HS-5 (cell line): ENCODE results near the gene PPP1R14D.

Source experiments
- DNase-seq: peaks from one replicate; pipeline ENCODE4 v3.0.0-alpha.2; 2012; ENCODE audit warnings: low read depth

Gene PPP1R14D

DNA sequence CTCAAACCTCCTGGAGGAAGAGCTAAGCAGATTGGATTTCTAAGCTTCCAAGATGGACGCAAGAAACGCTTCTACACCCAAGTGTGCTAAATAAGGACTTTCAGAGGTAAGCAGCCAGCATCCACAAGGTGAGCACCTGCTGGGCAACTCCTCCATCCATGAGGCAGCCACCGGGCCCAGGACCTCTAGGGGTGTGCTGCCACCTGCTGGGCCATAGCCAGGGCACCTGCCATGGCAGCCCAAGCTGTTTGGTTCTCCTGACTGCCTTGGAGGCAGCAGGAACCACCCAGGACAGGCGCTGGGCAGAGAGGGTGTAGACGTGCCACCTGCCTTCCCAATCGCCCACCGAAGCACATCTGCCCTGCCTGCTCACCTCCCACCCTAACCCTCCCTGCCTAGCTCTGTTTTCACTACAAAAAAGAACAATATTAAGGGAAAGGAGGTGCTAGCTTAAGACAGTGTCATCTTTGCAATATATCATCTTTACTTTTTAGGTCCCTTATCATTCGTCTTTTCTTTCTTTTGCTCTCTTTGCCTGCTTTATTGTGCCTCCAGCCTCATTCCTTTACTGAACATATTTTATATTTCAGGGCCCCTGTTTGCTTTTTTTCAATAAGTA, 45.8 kb downstream of the PPP1R14D start:
- DNase-seq, result no peak

DNA sequence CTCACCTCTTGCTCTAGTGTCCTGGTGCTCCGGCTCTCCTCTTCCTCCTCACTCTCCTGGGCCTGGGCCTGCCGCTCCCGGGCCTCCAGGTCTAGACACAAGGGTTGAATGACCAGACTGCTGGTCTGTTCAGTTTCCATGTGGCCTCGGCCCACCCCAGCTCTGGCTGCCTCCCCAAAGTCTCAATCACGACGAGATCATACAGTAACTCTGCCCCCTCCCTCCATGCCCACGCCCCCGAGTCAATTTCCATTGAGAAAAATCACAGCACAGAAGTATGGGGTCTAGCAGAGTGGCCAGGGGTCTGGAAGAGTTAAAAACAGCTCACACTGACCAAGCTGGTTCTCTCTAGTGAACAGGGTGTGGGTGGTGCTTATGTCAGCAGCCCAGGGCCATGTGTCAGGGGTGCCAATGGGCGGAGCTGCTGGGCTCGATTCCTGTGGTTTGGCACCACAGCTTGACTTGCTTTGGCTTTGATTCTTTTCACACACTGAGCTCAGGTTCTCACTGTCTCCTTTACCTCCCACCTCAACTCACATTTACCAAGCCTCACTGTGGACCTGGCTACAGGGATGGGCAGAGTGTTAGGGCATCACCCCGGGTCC, 51.9 kb downstream of the PPP1R14D start:
- no peak for DNase-seq

DNA sequence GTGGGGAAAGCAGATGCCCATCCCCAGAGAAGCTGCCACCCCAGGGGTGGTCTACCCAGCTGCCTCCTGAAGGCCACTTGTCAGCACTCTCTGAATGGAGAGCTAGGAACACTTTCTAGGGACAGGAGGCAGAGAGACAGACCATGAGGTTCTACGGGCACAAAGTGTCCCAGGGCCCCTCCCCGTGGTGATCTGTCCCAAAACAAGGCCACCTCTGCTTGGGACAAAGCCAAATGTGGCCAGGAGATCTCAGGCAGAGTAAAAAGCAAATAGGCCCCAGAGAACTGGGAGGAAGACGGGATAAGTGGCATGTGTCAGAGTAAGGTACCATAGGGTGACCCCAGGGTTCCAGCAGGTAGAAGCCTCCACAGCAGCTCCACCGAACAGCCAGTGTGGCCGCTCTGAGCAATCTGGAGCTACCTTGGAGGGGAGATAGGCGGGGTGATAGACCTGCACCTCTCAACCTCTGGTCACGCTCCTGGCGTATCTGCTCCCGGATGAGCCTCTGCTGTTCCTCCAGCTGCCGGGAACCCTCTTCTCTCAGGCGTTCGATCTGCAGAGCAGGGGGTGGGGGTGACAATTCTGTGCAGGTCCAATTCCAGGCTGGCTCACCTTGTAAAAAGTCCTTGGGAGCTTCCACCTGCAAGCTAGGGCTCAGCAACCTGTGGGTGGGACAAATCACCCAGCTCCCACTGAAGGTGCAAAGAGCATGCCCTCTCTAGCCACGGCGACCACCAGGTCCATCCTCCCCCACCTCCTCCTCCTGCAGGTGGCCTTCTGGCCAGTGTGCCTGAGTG, 52.6 kb downstream of the PPP1R14D start:
- DNase-seq, result no peak

DNA sequence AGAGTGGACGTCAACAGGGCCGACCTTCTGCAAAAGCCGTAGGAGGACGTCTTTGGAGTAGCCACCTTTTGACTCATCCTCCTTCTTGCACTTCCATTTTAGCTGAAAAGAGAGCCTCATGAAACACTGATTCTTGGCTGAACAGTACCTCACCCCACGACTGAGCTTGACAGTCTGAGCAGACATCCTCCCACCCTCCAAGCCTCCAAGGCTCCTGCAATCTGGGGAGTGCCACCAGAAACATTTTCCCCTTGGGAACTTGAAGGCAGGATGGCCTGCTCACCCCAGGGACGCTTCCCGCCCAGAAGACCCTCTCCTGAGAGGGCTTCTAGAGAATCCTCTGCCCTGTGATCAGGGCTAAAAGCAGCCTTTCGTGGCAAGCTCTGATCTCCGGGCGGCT, 53.5 kb downstream of the PPP1R14D start:
- no peak for DNase-seq

DNA sequence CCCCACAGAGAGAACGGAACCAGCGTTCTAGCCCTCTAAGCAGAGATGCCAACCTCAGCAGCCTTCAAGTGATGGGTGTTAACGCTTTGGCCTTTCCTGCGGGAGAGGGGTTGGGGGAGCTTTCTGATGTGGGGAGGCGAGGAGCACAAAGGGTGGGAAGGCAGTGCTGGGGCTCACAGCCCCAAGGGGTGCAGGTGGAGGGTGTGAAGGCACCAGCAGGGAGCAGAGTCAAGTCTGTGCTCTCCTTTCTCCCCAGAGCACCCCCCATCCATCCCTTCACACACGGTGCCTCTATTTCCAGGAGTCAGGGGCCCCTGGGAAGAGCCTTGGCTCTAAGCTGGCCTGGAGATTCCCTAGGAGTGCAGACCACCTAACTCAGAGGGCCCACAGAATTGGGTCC, 54.6 kb downstream of the PPP1R14D start:
- no peak for DNase-seq

DNA sequence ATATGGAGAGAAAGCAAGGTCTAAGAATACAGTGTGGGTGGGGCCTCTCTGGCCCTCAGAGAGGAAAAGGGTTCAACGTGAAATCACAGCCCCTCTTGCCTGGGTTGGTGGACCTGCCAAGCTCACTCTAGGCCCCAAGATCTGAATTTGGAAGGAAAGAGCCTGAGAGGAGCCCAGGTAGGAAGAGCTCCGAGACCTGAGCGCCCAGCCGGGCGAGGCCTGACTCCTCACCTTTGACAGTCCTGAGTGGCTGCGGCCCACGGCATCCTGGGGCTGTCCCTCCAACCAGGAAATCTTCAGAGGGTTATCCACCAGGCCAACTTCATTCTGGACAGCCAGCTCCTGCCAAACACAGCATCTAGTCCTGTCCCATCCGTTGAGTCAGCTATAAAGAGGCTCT, 55.0 kb downstream of the PPP1R14D start:
- DNase-seq, result no peak

DNA sequence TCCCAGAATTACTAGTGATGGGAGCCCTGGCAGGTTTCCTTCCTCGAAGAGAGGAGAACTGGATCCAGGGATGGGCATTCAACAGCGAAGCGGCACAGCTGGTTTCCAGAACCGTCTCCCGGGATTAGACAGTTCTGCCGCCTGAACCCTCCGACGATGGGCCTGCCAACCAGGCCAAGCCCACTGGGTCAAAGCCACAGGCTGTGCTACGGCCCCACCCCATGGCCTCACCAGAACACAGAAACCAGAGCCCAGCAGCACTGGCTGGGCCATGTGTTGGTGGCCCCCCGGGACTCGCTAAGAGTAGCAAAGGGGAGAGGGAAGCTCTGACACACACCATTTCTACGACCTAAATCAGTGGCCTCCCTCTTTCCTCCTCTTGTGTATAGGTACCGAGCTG, 56.5 kb downstream of the PPP1R14D start:
- no peak for DNase-seq

DNA sequence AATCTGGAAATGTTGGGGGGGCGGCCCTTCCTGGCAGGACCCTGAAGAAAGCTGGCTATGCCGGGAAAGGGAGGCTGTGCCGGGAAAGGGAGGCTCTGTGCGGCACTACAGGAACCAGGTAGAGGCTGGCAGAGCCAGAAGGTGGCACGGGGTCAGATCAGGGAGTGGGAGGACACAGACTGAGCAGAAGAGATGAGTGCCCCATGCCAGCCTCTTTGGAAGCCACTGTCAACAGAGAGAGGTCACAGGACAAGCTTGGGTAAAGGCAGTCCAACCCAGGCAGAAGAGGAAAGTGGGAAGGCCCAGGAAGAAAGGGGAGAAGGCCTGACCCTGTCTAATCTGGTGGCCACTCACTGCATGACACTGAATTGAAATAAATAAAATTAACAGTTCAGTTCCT, 57.3 kb downstream of the PPP1R14D start:
- no peak for DNase-seq

DNA sequence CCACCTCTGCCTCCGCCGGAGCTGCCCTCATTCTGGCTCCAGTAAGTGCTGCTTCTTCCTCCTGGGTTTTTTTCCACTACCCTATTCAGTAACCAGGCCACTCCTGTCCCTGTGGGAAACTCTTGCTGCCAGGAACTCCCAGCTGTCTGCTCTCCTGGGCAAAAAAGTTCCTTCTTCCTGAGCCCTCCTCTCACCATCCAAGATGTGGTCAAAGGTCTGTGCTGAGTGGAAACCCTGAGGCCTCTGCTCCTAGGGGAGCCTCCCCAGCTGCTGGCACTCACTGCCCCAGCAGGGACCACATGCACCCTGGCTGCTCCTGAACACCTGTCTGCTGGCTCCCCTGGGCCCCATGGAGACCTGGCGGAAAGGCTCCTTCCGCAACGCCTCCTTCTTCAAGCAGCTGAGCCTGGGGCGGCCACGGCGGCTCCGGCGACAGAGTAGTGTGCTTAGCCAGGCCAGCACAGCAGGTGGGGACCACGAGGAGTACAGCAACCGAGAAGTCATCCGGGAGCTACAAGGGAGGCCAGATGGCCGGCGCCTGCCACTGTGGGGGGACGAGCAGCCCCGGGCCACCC, 58.3 kb downstream of the PPP1R14D start:
- DNase-seq, result no peak

DNA sequence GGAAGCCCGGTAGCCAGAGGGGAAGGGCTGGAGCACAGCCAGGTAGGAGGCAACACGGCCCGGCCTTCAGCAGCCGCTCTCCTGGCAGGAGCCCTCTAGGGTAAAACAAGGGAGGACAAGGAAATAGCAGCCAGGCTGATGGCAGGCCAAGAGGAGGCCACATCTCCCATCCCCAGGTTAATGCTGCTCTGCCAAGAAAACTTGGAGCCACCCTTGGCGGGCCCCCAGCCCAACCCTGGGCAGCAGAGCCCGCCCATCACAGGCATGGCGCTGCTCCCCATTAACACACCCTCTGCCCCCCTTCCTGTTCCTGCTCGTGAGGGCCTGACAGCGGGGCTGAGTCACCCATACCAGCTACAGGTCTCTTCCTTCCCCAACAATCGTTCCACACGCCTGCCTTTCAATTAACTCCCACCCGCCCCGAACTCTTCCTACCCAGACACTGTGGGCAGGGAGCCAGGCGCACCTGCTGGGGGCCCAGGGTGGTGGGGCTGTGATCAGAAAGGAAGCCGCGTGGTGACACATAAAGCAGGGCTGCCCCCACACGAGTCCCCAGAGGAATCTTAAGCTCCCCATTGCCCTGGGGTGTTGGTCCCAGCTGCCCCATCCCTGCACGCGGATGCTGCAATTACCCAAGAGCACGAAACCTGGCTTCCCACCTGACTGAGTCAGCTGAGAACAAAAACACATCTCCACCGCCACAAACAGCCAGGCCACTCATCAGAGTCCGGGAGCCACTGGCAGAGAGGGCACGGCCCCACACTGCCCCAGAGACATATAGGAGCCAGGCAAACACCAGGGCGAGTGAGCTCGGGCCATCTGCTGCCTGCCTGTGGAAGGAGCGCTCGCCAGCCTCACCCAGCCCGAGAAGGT, 59.0 kb downstream of the PPP1R14D start, which contains the start of gene C15orf62:
C15orf62 (plus strand) TSS at position 707 of the 873 bp plus-strand sequence. CDS start 516 bp downstream, outside the sequence.
- no peak for DNase-seq

DNA sequence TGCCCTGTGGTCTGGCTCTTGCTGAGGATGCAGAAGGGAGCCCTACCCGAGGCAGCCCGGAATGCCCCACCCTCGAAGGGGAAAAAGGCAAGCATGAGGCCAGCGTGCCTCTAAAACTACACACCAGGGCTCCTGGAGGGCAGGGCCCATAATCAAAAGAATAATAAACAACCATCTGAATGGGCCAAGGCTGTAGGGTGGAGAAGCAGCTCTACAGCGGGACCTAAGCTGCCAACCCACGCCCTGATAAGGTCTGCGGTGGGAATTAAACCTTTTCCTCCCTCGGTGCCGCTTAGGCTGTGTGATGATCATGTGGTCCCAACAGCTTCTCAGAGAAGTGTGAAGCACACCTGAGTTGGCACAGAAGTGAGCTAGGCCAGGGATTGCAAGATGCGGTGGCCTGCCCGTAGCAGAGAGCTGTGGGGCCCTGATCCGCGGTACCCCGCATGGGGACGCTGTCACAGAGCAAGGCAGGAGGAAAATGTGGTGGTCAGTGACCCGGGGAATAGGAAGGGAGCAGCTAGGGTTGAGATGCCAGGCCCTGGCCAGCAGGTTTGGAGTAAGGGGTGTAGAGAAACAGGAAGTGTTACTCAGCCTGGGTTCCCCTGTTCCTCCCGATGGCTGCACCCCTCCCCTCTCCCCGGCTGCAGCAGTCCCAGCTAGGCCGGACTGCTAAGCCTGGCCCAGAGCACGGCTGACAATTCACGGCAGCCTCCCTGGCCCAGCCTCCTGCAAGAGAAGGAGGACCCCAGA, 59.8 kb downstream of the PPP1R14D start:
- no peak for DNase-seq

DNA sequence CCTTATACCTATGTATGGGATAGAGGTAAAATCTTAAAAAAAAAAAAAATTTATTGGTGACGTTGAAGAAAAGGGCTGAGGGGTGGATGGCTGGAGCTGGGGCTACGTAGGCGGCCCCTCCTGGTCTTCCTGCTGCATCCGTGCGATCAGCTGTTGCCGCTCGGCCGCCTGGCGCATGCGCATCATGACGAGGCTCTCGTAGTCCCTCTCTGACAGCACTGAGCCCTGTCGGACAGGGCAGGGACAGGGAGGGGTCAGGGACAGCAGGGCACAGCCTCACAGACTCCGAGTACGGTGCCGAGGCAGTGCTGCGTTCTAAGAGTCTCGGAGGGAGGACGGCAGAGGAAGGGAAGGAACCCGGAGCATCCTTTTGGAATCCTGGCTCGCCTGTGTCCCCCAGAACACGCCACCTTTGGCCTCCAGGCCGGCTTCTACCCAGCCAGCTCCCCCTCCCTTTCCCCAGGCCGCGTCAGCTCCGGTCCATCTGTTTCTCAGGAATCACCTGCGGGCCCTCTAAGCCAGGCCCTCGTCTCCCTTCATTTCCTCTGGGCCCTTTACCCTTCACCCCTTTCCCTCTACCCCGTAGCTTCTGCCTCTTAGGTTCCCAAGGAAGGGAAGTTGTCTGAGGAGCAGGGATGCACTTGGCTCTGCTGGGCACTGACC, 60.5 kb downstream of the PPP1R14D start:
- DNase-seq, result no peak

DNA sequence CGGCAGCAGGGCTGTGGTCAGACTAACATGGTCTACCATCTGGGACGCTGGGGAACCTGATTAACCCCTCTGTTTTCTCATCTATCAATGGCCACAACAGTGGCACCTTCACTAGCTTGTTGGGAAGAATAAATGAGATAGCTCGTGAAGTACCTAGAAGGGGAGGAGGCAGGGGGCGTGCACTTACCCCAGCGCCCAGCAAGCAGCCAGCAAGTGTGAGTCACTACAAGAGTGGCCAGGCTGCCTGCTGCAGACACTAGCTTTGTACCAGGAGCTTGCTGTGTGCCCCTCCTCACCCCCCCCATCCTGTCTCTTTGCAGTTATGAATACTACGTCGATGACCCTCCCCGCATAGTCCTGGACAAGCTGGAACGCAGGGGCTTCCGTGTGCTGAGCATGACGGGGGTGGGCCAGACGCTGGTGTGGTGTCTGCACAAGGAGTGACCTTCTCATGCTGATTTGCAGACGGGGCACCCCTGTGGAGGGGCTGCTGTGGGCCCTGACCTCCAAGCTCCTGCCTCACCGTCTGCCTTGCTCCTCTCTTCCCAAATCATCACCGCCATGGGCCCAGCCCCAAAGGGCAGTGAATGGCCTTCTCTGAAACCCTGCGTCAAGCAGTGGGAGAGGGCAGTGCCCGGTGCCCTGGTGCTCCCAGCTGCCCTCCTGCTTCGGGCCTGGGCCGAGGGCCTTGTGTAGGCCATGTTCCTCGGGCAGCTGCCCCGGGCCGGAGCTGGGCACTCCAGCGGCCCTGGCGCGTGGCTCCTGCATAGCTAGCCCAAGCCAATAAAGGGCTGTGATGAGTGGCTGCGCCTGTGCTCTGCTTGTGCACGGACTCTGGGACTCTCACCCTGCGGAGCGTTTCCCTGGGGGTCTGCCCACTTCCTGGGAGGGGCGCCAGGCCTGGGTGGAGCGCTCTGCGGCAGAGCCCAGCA, 61.3 kb downstream of the PPP1R14D start:
- DNase-seq, result no peak

DNA sequence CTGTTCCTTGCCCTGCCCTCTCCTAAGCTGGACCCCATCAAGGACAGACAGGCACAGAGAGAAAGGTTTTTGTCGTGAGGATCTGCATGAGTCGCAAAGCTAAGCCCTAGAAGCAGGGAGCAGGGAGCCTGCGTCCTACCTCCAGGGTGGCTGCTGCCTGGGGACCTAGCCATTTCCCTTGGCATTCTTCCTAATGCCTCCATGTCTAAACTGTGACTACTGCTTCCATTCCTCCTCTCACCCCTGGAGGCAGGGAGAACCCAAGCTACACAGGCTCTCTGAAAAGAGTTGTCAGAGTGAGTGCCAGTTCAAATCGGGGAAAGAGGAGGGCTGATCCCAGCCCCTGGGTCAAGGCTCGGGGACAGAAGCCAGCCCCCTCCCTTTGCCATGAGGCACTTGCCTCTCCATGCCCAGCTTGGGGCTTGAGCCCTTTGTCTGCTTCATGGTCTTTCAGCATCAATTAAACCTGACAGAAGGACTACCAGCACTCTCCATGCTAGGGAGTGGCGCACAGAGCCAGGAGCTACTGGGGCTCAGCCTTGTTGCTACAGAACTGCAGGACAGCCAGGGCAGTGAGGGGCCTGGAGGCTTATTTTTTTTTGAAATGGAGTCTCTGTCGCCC, 62.2 kb downstream of the PPP1R14D start:
- no peak for DNase-seq
